ENCODE measurements around the gene CHST15.
"Not testable (repeated sequence)": the region's sequence is repeated elsewhere in the genome, so short reads cannot be mapped to it uniquely, and the experiment has no call there.

The CHST15 gene

DNA sequence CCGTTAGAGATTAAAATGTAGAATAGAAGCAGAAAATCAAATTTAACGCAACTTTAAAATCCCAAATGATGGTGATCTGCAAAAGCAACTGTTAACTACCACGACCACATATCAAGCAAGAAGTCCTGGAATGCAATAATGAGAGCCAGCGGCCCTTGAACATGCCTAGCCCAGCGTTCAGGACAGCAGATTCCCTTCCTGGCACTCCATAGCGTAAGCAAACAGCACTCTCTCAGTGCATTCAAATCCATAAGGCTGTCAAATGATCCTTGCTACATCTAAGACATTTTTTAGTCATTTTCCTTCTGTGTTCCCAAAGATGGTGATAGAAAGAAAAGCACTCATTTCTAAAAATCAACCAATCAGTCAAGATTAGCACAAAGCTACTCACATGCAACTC lies 48.1 kb downstream of the CHST15 start:
- no peak for DNase-seq (ENCODE audit: low read depth, low spot score)

- DNase-seq (ENCODE audit: low read depth, low spot score): no peak
These were observed 49.1 kb downstream of the CHST15 start for GRCh38 chr10:124044143-124044862.

DNA sequence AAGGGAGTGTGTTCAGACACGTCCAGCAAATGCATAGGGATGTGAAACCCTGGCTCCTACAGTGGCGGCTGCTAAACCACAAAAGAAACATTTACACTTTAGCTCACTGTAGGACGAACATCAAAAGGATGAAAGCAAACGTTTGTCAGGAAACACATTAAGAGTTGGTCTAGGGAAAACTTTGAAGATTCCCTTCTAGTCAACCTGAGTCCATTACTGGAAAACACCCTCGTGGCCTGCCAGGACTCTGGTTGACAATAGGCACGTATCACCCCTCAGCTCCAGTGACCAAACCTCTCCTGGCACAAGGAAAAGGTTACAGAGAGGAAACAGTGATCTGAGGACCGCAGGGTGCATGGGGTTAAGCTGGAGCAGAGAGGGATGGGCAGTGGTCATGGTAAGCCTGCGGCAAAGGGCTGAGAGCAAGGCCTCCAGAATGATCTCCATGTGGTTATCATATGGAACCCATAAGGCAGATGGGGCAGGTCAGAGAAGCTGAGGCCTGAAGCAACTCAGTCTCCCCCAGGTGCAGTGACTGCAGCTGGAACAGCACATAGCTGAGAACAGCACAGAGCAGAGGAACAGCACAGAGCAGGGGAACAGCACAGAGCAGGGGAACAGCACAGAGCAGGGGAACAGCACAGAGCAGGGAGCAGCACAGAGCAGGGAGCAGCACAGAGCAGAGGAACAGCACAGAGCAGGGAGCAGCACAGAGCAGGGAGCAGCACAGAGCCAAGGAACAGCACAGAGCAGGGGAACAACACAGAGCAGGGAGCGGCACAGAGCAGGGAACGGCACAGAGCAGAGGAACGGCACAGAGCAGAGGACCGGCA lies 49.9 kb downstream of the CHST15 start:
- DNase-seq (ENCODE audit: low read depth, low spot score): no peak

GRCh38 chr10:124042656-124043309 lies 50.6 kb downstream of the CHST15 start:
- DNase-seq (ENCODE audit: low read depth, low spot score): no peak

DNA sequence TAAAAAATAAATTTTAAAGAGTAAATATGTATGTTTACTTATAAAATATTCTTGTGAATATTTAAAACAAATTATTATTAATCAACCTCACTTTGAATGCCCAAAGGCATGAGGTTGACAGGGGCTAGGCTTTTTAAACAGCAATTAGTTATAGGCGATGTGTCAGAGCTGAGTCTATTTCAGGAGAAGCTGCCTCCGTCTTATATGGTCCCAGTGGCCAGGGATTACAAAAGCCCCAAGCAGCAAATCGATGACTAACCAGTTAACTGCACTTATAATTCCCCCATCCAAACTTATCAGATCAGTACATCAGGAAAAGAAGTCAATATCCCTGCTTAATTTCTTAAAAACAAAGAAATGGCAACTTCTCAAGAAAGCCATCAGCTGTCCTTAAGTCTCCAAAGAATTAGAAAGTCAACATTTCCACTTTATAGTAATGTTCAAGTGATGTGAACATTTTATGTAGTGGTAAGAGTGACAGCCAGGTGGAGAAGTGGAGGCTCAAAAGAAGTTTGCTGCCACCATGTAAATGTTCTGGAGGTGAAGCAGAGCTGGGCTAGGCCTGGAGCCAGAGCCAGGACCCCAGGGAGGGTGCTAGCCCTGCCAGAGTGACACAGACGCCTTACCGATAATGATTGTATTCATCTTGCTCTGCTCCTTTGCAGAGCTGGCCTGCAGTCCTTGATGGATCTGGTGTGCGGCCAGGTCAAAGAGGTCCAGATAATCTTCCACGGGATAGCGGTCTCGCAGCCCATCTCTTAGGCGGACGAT lies 51.5 kb downstream of the CHST15 start:
- no peak for DNase-seq (ENCODE audit: low read depth, low spot score)

DNA sequence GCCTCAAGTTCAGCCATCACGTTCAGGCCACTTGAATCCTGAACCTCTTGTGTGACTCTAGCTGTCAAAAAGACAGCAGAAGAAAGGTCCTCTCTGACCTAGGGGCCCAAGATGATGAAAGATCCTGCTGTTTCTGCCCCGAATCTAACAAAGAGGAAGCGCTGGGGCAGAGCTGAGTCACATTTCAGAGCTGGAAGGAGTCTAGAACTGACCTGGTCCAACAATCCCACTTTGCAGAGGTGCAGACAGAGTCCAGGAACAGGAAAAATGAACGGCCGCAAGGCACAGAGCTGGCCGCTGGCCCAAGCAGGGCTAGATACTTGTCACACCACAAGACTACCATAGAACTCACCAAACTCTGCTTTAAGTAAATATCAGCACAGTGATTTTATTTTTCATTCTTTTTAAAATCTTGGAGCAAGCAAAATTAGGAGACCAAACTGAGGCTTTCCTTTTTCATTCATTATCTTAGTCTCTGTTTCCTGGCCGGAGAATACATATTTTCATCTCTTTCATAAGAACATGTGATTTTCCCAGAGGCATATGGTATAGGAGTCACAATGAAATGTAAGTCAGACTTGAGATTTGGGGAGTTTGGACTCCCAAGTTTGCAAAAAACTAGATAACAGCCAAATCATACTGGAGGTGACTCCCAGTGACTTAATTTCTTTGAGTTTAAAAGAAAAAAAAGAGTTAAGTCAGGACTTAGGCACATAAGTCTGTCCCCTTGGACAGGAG lies 52.8 kb downstream of the CHST15 start:
- no peak for DNase-seq (ENCODE audit: low read depth, low spot score)

GRCh38 chr10:124039483-124040013 lies 53.9 kb downstream of the CHST15 start:
- DNase-seq (ENCODE audit: low read depth, low spot score): no peak

- DNase-seq (ENCODE audit: low read depth, low spot score): no peak
These were observed 55.6 kb downstream of the CHST15 start for GRCh38 chr10:124037784-124038183.

- DNase-seq (ENCODE audit: low read depth, low spot score): no peak
These were observed 56.1 kb downstream of the CHST15 start for GRCh38 chr10:124037286-124037685.

DNA sequence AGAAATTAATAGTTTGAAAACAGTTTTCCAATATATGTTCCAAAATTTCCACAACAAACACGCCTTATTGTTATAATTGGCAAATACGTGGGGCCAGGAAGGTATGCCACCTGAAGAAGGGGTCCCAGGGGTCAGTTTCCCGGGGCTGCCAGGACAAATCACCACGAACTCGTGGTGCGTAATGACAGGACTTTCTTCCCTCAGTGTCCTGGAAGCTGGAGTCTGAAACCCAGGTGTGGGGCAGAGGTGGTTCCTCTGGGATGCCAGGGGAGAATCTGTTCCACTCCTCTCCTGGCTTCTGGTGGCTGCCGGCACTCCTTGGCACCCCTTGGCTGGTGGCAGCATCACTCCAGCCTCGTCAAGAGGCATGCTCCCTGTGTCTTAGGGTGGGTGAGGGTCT lies 56.7 kb downstream of the CHST15 start:
- DNase-seq (ENCODE audit: low read depth, low spot score): no peak

DNA sequence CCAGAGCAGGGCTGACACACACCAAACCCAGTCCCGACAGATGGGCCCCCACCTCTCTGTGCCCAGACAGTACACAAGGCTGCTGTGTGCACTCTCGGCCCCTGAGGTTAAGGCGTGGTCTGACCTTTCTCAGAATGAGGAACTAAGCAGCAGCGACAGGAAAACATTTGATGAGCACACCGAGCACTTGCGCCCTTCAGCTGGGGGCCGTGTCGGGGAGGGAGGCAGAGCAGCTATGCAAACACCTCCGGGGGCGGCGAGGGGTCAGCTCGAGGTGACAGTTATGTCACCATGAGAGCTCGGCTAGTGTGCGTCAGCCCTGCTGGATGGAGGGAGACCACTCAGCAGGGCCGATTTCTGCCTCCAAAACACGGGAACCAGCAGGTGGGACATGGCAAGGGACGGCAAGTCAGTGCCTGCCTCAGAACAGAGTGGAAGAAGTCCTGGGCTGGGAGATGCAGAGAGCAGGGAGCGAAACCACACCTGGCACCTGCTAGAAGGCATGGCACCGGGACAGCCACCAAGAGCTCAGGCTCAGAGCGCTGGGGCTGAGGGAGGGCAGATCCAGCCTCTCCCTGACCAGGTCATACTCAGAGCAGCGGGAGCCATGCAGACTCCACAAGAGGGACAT lies 57.4 kb downstream of the CHST15 start:
- no peak for DNase-seq (ENCODE audit: low read depth, low spot score)

GRCh38 chr10:124035306-124035927 lies 58.0 kb downstream of the CHST15 start:
- no peak for DNase-seq (ENCODE audit: low read depth, low spot score)

DNA sequence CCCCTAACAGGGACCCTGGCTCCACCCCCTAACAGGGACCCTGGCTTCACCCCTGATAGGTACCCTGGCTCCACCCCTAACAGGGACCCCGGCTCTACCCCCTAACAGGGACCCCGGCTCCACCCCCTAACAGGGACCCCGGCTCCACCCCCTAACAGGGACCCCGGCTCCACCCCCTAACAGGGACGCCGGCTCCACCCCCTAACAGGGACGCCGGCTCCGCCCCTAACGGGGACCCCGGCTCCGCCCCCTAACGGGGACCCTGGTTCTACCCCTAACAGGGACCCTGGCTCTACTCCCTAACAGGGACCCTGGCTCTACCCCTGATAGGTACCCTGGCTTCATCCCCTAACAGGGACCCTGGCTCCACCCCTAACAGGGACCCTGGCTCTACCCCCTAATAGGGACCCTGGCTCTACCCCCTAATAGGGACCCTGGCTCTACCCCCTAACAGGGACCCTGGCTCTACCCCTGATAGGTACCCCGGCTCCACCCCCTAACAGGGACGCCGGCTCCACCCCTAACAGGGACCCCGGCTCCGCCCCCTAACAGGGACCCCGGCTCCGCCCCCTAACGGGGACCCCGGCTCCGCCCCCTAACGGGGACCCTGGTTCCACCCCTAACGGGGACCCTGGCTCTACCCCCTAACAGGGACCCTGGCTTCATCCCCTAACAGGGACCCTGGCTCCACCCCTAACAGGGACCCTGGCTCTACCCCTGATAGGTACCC lies 58.7 kb downstream of the CHST15 start:
- not testable (repeated sequence) for DNase-seq (ENCODE audit: low read depth, low spot score)

- no peak for DNase-seq (ENCODE audit: low read depth, low spot score)
These were observed 59.5 kb downstream of the CHST15 start for GRCh38 chr10:124033887-124034218.

DNA sequence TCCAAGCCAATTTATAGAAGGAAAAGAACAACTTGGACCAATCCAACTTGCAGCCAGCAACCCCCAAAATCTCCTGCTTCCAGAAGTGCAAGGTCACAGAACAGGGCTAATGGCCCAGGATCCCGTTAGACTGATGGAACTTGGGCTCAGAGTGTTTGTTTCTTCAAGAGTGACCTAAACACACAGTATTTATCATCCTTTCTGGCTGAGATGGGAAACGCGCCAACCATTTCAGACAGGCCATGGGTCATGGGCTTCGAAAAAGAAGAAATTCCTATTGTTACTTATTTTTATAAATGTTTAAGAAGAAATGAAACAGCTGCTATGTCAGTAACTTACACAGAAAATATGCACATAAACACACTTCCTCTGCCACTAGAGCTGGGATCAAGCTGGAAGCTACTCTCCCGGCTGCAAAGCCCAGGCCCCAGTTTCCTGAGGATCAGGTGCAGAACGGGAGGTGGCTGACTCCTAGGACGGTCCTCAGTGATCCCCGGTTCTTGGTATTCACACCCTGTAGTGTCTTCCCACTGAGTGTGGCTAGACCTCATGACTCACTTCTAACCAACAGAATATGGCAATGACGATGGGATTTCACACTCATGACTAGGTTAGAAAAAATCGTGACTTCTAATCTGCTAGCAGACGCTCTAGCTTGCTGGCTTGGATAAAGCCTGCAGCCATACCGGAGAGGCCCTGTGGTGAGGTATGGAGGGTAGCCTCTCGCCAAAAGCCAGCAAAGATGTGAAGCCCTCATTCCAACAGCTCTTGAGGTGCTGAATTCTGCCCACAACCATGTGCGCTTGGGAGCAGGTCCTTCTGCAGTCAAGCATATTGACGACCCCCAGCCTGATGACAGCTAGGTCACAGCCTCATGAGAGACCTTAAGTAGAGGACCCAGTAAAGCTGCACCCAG lies 60.2 kb downstream of the CHST15 start:
- no peak for DNase-seq (ENCODE audit: low read depth, low spot score)

DNA sequence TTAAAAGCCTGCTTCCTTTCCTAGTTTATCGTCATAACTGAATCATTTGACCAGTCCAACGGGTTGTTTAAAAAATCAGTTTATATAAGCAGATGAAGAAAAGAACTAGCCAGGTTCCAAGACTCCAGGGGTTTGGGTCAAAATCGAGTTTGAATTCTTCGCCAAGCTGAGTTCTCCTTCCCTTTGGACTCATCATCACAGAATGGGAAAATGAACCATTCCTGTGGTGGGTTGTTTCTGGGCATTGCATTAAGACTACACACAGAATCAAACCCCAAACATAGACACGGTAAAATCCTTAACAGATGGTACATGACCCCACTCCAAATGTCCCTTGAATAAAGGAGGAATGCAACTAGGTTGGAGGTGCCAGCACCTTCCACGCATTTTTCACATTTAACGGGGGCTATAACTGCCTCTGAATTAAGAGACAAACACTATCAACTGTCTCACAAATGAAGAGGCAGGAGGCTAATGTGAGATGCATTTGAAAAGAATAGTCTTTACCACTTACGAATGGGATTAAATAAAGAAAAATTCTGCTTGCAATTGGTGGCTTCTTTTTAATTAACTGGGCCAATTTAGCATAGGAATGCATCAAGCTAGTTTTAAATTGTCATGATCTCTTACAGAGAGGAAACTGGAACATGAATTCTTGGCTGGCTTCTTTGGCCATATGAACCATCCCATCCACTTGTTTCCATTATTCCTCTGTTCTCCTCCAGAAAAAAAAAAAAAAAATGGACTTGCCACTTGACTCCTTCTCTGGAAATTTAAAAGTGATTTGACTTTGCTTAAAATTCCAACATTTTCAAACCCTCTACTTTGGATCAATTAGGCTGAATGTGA lies 61.1 kb downstream of the CHST15 start:
- no peak for DNase-seq (ENCODE audit: low read depth, low spot score)

GRCh38 chr10:124030492-124031110 lies 62.8 kb downstream of the CHST15 start:
- DNase-seq (ENCODE audit: low read depth, low spot score): no peak
